Measurements from ENCODE around the gene PPP1R27.

Gene PPP1R27

DNA sequence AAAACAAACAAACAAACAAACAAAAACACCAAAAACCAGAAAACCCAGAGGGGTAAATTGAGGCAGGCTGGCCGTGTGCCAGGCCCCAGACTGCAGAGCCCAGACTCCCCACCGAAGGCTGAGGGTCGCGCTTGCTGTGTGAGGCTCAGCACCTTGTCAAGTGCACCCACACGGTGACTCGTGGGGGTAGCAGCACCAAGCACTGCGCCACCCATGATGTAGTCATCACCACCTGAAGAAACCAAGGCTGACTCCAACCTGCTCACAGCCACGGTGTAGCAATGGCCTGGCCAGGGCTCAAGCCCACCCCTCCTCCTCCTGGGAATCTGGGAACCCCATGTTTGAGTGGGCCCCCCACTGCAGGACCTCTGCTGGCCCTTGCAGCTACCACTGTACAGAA lies 13.7 kb downstream of the PPP1R27 start:
- DNase-seq (ENCODE audit: low read depth), result no peak

- no peak for DNase-seq (ENCODE audit: low read depth)
Observed at GRCh38 chr17:81819708-81820107, 15.1 kb downstream of the PPP1R27 start.

GRCh38 chr17:81817758-81818147 lies 17.1 kb downstream of the PPP1R27 start:
- no peak for DNase-seq (ENCODE audit: low read depth)

DNA sequence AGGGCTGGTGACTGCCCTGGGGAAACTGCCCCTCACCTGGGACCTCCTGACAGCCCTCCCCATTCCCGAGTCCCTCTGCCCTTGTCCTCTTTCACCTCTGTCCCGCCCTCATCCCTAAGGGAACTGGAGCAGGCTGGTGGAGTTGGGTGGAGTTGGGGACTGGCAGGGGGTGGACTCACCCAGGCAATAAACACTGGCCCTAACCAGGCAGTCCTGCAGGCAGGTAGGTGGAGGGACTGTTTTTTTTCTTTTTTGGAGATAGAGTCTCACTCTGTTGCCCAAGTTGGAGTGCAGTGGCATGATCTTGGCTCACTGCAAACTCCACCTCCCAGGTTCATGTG lies 19.2 kb downstream of the PPP1R27 start:
- no peak for DNase-seq (ENCODE audit: low read depth)

DNA sequence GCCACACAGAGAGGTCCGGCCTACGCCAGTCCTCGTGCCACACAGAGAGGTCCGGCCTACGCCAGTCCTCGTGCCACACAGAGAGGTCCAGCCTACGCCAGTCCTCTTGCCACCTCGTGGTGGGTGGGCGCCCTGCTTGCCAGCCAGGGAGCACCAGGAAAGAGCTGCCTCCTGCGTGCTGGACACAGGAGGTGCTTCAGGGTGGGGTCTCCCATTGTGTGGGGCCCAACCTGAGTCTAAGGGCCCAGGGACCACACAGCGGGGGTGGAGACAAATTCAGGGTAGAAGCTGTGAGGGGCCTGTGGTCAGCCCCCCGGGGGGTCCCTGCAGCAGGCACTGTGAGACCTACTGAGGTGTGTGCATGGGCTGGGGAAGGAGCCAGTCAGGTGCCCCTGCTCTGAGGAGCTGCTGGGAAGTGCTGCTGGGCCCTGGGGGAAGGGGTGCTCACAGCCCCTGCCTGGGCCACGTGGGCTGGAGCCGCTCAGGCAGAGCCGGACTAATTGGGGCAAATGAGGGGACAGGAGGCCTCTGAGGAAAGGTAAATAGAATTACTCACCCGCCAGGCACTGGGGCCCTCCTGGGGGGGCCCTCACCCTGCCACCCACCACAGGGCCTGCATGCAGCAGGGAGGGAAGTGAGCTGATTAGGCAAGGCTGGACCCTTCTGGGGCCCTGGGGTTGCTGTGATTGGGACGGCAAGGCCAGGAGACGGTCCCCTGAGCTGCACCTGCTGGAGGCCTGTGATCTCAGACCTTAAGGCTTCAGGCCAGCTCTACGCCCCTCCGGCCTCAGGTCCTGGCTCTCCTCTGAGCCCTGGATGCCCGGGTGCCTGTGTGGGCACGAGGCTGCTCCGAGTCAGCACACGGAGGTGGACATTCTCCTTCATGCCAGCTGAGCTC lies 19.9 kb downstream of the PPP1R27 start:
- no peak for DNase-seq (ENCODE audit: low read depth)

GRCh38 chr17:81813861-81814683 lies 20.8 kb downstream of the PPP1R27 start:
- no peak for DNase-seq (ENCODE audit: low read depth)

GRCh38 chr17:81813371-81813684 lies 21.5 kb downstream of the PPP1R27 start:
- DNase-seq (ENCODE audit: low read depth), result no peak

GRCh38 chr17:81812571-81813370 lies 22.1 kb downstream of the PPP1R27 start:
- DNase-seq (ENCODE audit: low read depth), result no peak

- DNase-seq (ENCODE audit: low read depth), result no peak
Observed at GRCh38 chr17:81811705-81812570, 22.9 kb downstream of the PPP1R27 start.

DNA sequence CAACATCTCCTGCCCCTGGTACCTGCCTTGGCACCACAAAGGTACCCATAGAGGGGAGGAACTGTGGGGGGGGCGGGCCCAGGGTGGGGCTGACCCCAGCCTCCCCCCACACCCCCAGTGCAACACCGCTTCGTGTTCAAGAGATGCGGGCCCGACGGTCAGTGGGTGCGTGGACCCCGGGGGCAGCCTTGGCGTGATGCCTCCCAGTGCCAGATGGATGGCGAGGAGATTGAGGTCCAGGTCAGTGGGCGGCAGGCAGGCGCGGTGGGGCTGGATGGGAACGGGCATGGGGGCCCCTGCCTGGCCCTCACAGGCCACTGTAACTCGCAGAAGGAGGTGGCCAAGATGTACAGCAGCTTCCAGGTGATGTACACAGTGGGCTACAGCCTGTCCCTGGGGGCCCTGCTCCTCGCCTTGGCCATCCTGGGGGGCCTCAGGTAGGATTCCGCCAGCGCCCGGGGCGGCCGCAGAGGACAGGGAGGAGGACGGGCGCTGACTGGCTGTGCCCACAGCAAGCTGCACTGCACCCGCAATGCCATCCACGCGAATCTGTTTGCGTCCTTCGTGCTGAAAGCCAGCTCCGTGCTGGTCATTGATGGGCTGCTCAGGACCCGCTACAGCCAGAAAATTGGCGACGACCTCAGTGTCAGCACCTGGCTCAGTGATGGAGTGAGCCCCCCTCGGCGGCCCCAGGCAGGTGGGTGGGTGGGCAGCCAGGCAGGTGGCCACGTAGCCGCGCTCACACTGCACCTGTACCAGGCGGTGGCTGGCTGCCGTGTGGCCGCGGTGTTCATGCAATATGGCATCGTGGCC lies 23.8 kb downstream of the PPP1R27 start:
- no peak for DNase-seq (ENCODE audit: low read depth)

GRCh38 chr17:81810476-81810875 lies 24.4 kb downstream of the PPP1R27 start:
- no peak for DNase-seq (ENCODE audit: low read depth)

DNA sequence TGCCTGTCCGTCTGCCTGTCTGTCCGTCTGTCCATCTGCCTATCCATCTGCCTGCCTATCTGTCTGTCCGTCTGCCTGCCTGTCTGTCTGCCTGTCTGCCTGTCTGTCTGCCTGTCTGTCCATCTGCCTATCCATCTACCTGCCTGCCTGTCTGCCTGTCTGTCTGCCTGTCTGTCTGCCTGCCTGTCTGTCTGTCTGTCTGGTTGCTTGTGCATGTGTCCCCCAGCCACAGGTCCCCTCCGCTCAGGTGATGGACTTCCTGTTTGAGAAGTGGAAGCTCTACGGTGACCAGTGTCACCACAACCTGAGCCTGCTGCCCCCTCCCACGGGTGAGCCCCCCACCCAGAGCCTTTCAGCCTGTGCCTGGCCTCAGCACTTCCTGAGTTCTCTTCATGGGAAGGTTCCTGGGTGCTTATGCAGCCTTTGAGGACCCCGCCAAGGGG lies 25.3 kb downstream of the PPP1R27 start:
- DNase-seq (ENCODE audit: low read depth), result no peak

DNA sequence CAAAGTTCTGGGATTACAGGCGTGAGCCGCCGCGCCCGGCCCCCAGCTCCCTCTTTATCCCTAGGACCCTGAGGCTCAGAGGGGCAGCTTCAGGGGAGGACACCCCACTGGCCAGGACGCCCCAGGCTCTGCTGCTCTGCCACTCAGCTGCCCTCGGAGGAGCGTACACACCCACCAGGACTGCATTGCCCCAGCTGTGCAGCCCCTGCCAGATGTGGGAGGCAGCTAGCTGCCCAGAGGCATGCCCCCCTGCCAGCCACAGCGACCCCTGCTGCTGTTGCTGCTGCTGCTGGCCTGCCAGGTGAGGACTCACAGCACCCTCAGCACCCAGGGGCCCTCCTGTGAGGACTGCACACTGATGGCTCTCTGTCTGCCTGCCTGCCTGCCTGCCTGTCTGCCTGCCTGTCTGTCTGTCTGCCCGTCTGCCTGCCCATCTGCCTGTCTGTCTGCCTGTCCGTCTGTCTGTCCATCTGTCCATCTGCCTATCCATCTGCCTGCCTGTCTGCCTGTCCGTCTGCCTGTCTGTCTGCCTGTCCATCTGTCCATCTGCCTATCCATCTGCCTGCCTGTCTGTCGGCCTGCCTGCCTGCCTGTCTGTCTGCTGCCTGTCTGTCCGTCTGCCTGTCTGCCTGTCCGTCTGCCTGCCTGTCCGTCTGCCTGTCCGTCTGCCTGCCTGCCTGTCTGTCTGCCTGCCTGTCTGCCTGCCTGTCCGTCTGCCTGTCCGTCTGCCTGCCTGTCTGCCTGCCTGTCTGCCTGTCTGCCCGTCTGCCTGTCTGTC lies 25.9 kb downstream of the PPP1R27 start:
- DNase-seq (ENCODE audit: low read depth), result no peak

DNA sequence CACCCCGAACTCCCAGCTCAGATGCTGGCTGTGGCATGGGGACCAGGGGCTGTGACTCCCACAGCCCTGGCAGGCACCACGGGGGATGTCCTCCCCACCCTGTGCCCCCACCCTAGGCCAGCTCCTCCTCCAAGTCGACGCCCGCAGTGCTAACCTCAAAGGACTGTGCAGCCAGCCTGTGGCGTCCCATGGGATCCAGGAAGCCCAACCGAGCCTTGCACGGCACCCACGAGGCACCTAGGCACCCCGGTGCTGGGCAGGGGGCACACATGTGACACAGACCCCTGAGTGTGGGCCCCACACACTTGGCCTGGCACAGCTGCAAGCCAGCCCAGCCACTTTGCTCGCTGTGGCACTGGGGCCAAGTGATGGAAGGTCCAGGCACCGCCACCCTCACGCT lies 27.0 kb downstream of the PPP1R27 start:
- DNase-seq (ENCODE audit: low read depth), result no peak

DNA sequence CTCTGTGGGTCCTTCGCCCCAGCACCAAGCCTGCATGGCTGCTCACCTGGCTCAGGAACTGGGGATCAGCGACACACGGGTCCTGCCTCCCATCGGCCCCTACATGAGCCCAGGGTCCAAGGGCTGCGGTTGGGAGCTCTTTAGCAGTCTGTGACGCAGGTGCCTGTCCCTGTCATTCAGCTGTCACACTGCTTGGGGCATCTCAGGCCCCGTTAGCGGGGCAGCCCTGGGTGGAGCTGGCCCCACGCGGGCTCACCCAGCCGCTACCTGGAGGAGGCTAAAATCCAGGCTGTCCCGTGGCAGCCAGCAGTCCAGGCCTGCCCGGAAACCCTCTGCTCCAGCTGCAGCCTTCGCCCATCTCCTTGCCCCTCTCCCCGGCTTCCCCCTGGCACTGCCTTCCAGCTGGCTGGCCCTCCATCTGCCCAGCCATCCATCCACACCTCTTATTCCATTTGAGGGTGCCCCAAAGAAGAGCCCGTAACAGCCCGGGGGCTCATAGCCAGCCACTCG lies 27.6 kb downstream of the PPP1R27 start:
- no peak for DNase-seq (ENCODE audit: low read depth)

DNA sequence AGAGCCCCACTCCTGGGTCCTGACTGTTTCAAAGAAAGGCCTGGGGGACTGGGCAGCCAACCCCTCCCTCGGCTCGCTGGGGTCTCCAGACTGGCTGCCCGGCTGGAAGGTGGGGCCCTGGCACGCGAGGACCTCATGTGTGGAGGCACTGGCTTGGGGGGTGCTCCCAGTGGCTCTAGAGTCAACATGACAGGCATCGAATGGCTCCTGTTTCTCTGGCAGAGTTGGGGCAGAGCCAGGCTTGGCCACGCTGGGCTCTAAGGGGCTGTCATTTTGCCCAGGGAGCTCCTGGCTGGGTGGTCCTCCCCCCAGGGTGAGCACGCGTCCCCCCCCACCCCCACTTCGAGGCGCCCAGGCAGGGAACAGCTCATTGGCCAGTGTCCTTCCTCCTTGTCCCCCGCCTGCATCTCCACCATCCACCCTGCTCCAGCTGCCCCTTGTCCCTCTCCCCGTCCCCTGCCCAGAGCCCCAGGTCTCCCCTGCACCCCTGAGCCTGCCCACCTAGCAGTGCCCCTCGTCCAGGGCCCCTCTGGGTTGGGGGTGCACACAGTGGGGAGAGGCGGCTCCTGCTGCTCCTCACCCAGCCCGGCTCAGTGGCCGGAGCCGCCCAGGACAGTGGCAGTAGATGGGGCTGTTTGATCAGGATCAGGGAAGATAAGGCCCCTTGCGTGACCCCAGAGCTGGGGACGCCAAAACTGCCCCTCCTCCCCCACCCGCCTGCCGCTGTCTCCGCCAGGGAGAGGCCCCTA lies 28.2 kb downstream of the PPP1R27 start:
- no peak for DNase-seq (ENCODE audit: low read depth)

DNA sequence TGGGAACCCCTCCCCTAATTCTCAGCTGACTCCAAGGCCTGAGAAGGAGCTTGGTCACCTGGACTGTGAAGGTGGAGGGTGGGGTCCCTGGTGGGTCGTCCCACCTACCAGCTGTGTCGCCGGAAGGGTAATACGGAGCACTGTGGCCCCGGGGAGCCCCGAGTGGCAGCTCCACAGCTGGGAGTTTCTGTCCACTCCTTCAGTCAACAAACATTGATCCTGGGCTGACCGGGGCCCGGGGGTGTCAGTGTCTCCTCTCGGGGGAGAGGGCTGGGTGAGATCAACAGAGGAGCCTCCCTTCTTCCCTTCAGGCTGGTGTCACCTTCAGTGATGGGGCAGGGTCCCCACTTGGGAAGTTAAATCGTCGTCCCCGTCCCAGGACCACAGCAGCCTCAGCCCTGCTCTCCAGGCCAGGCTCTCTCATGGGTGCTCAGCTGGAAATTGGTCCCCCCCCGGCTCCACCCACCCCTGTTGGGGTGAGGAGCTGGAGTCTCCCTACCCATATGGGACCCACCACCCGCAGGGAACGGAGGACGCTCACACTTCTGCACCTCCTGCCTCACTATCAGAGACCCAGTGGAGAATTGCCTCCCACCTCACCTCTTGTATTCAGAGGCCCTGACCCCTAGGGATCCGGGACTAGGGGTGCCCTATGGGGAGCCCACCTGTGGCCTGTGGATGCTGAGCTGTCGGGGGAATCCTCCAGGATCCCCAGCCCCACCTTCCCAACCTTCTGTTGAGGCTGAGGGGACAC lies 29.0 kb downstream of the PPP1R27 start:
- DNase-seq (ENCODE audit: low read depth), result no peak
